H1 (cell line): ENCODE measurements around the gene TRPC1. TPM values are rescaled to one million over a fixed set of nuclear protein-coding genes. Genes with fewer than 3 reads are reported as not detected.
A peak's percentile ranks its signal among the peaks of the same experiment; 100 is the strongest.

ENCODE experiments used
- CTCF ChIA-PET: fragments of 300-600 bp; sonication (Branson Sonifier 250); formaldehyde crosslinking; loops from one replicate; lab custom pipeline; 2021; ENCODE audit not compliant: partially characterized antibody; lab: Charles Lee
- POLR2A ChIA-PET: fragments of 300-600 bp; sonication (Branson Sonifier 250); formaldehyde crosslinking; loops from one replicate; lab custom pipeline; 2021; ENCODE audit warnings: inconsistent platforms; ENCODE audit not compliant: partially characterized antibody; lab: Charles Lee
- DNase-seq, 2 experiments: peaks; one replicate each; pipeline versions ENCODE4 v3.0.0 to v3.0.0-alpha.2; 2010 to 2022; ENCODE audit warnings: low spot score in 2 of 2, low read depth in 1 of 2, mixed read lengths in 1 of 2
- FAIRE-seq: peaks from 2 replicates; lab custom pipeline; 2011; peaks lifted over from hg19 to GRCh38; lab: Jason Lieb, UNC
- H2AFZ ChIP-seq: 2 replicates; pipeline ENCODE4 v1.8.1; 2012; ENCODE audit warnings: low read length, inconsistent platforms
- H2AK5ac ChIP-seq: 2 replicates; pipeline ENCODE4 v1.6.1; 2013; ENCODE audit warnings: low read depth, low read length
- H2BK120ac ChIP-seq: replicated peaks from 2 replicates; pipeline ENCODE3; 2013; ENCODE audit warnings: low read depth, low read length, inconsistent platforms
- H2BK12ac ChIP-seq: 2 replicates; pipeline ENCODE4 v1.6.1; 2013; ENCODE audit warnings: low read depth, low read length
- H2BK15ac ChIP-seq: 2 replicates; pipeline ENCODE4 v1.6.1; 2013; ENCODE audit warnings: low read length
- H2BK20ac ChIP-seq: 2 replicates; pipeline ENCODE4 v1.6.1; 2013; ENCODE audit warnings: low read length
- H2BK5ac ChIP-seq: 2 replicates; pipeline ENCODE4 v1.6.1; 2013; ENCODE audit warnings: low read depth, low read length
- H3K14ac ChIP-seq: 2 replicates; pipeline ENCODE4 v1.6.1; 2013; ENCODE audit warnings: inconsistent platforms; ENCODE audit not compliant: insufficient read length
- H3K18ac ChIP-seq: 2 replicates; pipeline ENCODE4 v1.6.1; 2013; ENCODE audit warnings: low read length; ENCODE audit errors: extremely low read depth
- H3K23ac ChIP-seq: 2 replicates; pipeline ENCODE4 v1.6.1; 2013; ENCODE audit warnings: inconsistent platforms; ENCODE audit not compliant: insufficient read length
- H3K23me2 ChIP-seq: 2 replicates; pipeline ENCODE4 v1.6.1; 2013; ENCODE audit warnings: low read depth, low read length
- H3K27ac ChIP-seq: 2 replicates; pipeline ENCODE4 v1.6.1; 2011; ENCODE audit warnings: low read depth, low read length, inconsistent platforms
- H3K27me3 ChIP-seq, 4 experiments: replicated peaks in 1 of 4; 1 replicate in 1 of 4; 2 replicates in 3 of 4; pipeline versions ENCODE4 v1.6.1 to v1.8.1; 2011 to 2013; ENCODE audit warnings: low read length in 3 of 4, mild to moderate bottlenecking in 3 of 4, inconsistent platforms in 2 of 4, mixed read lengths in 2 of 4, moderate library complexity in 1 of 4; ENCODE audit not compliant: control insufficient read depth in 3 of 4, insufficient read depth in 3 of 4; ENCODE audit errors: extremely low read depth in 1 of 4
- H3K36me3 ChIP-seq, 4 experiments: 2 replicates each; pipeline versions ENCODE4 v1.6.1 to v1.8.1; 2011 to 2013; ENCODE audit warnings: mild to moderate bottlenecking in 4 of 4, low read length in 3 of 4, moderate library complexity in 2 of 4, control low read depth in 1 of 4, inconsistent platforms in 1 of 4; ENCODE audit not compliant: insufficient read depth in 4 of 4, control insufficient read depth in 2 of 4
- H3K4ac ChIP-seq: replicated peaks from 2 replicates; pipeline ENCODE3; 2013; ENCODE audit warnings: low read length, low read depth, mixed read lengths, inconsistent platforms; ENCODE audit not compliant: insufficient read length
- H3K4me1 ChIP-seq, 4 experiments: replicated peaks in 1 of 4; 1 replicate in 1 of 4; 2 replicates in 3 of 4; pipeline versions ENCODE4 v1.6.1 to v1.8.1; 2011 to 2013; ENCODE audit warnings: low read length in 3 of 4, inconsistent platforms in 2 of 4, mixed read lengths in 1 of 4; ENCODE audit not compliant: insufficient read depth in 4 of 4, control insufficient read depth in 3 of 4
- H3K4me2 ChIP-seq, 2 experiments: 2 replicates each; pipeline versions ENCODE4 v1.6.1 to v1.8.1; 2011 to 2013; ENCODE audit warnings: low read depth in 2 of 2, low read length in 2 of 2, control low read depth in 1 of 2, inconsistent platforms in 1 of 2, mild to moderate bottlenecking in 1 of 2; ENCODE audit not compliant: insufficient read depth in 1 of 2
- H3K4me3 ChIP-seq, 4 experiments: fragments of 200-600, 300-600 bp in 1 of 4; sonication (generic), shearing (Covaris generic), sonication (Bioruptor Twin) in 1 of 4; 2 replicates each; pipeline versions ENCODE4 v1.5.1 to v1.8.1; 2011 to 2016; ENCODE audit warnings: low read length in 4 of 4, low read depth in 3 of 4, control low read depth in 2 of 4, inconsistent platforms in 2 of 4, mild to moderate bottlenecking in 2 of 4, mixed read lengths in 1 of 4, moderate library complexity in 1 of 4; ENCODE audit not compliant: insufficient read depth in 2 of 4; ENCODE audit errors: extremely low read depth in 1 of 4
- H3K56ac ChIP-seq: replicated peaks from 2 replicates; pipeline ENCODE3; 2013; ENCODE audit warnings: low read depth, mild to moderate bottlenecking, mixed read lengths, low read length, inconsistent platforms; ENCODE audit not compliant: insufficient read length
- H3K79me1 ChIP-seq: 2 replicates; pipeline ENCODE4 v1.6.1; 2013; ENCODE audit warnings: low read depth, low read length, control low read depth
- H3K79me2 ChIP-seq, 2 experiments: 2 replicates each; pipeline versions ENCODE4 v1.6.1 to v1.8.1; 2012 to 2013; ENCODE audit warnings: low read length in 2 of 2, mild to moderate bottlenecking in 2 of 2, inconsistent platforms in 1 of 2; ENCODE audit not compliant: insufficient read depth in 2 of 2, control insufficient read depth in 1 of 2
- H3K9ac ChIP-seq, 4 experiments: replicated peaks in 1 of 4; 1 replicate in 1 of 4; 2 replicates in 3 of 4; pipeline versions ENCODE4 v1.6.1 to v1.8.1; 2011 to 2013; ENCODE audit warnings: low read depth in 3 of 4, low read length in 3 of 4, control low read depth in 2 of 4, mild to moderate bottlenecking in 2 of 4, moderate library complexity in 2 of 4, inconsistent platforms in 1 of 4; ENCODE audit errors: extremely low read depth in 1 of 4
- H3K9me3 ChIP-seq, 2 experiments: 2 replicates each; pipeline versions ENCODE4 v1.6.1 to v1.8.1; 2012 to 2013; ENCODE audit warnings: mild to moderate bottlenecking in 2 of 2, moderate library complexity in 2 of 2, control low read depth in 1 of 2, inconsistent platforms in 1 of 2, low read depth in 1 of 2, low read length in 1 of 2, mixed read lengths in 1 of 2; ENCODE audit not compliant: insufficient read depth in 2 of 2
- H4K20me1 ChIP-seq, 2 experiments: replicated peaks in 1 of 2; 2 replicates each; pipeline versions ENCODE3 to v1.8.1; 2011 to 2013; ENCODE audit warnings: inconsistent platforms in 2 of 2, low read length in 2 of 2, mild to moderate bottlenecking in 1 of 2; ENCODE audit not compliant: insufficient read depth in 2 of 2, control insufficient read depth in 1 of 2
- H4K5ac ChIP-seq: 2 replicates; pipeline ENCODE4 v1.6.1; 2013; ENCODE audit warnings: low read length, low read depth, mixed read lengths, inconsistent platforms; ENCODE audit not compliant: insufficient read length
- H4K8ac ChIP-seq: 2 replicates; pipeline ENCODE4 v1.8.0; 2013; ENCODE audit warnings: mild to moderate bottlenecking, moderate library complexity, low read length, inconsistent platforms; ENCODE audit not compliant: insufficient read depth; ENCODE audit errors: extremely low read depth
- H4K91ac ChIP-seq: replicated peaks from 2 replicates; pipeline ENCODE3; 2013; ENCODE audit warnings: low read length, mixed read lengths, inconsistent platforms; ENCODE audit not compliant: insufficient read length
- ATF2 ChIP-seq: IDR thresholded peaks from 2 replicates; pipeline ENCODE4 v1.6.1; 2012; ENCODE audit warnings: low read length, inconsistent platforms
- CBX5 ChIP-seq: fragments of 300-800, 300-1000 bp; sonication (generic); IDR thresholded peaks from 2 replicates; pipeline ENCODE4 v1.7.1; 2016; ENCODE audit warnings: antibody characterized with exemption, low read length, low read depth
- CTCF ChIP-seq, 3 experiments: IDR thresholded peaks; 1 replicate in 2 of 3; 2 replicates in 1 of 3; pipeline versions ENCODE4 v1.5.1 to v1.6.1; 2011; ENCODE audit warnings: low read length in 3 of 3, mild to moderate bottlenecking in 3 of 3, inconsistent platforms in 2 of 3, low read depth in 1 of 3, moderate library complexity in 1 of 3; ENCODE audit not compliant: insufficient read depth in 1 of 3; ENCODE audit errors: control extremely low read depth in 1 of 3
- GTF2F1 ChIP-seq: IDR thresholded peaks from 2 replicates; pipeline ENCODE4 v1.6.1; 2012; ENCODE audit warnings: low read depth, low read length, improper control_type of control experiment, borderline replicate concordance
- KDM4A ChIP-seq: IDR thresholded peaks from one replicate; pipeline ENCODE4 v1.7.1; 2012; ENCODE audit warnings: low read depth, mild to moderate bottlenecking, moderate library complexity, low read length, inconsistent platforms; ENCODE audit not compliant: severe bottlenecking
- POU5F1 ChIP-seq: IDR thresholded peaks from 2 replicates; pipeline ENCODE4 v1.6.1; 2011; ENCODE audit warnings: low read depth, mild to moderate bottlenecking, low read length, moderate library complexity
- SIRT6 ChIP-seq: IDR thresholded peaks from one replicate; pipeline ENCODE4 v1.7.1; 2012; ENCODE audit warnings: low read length, inconsistent platforms
- TCF12 ChIP-seq: IDR thresholded peaks from 2 replicates; pipeline ENCODE4 v1.6.1; 2011; ENCODE audit warnings: low read depth, mild to moderate bottlenecking, low read length
- ZNF274 ChIP-seq: IDR thresholded peaks from 2 replicates; pipeline ENCODE4 v1.7.0; 2012; ENCODE audit warnings: low read length, borderline replicate concordance; ENCODE audit errors: extremely low read depth
- WGBS, 2 experiments: shearing (Covaris generic) in 1 of 2; methylation state at CpG; one replicate each; pipeline versions ENCODE4 v1.1.6 to v1.1.7; 2013 to 2015; ENCODE audit warnings: low lambda C conversion rate in 2 of 2, mixed read lengths in 2 of 2, inconsistent platforms in 1 of 2, low coverage in 1 of 2, missing lambda C conversion rate in 1 of 2; ENCODE audit not compliant: insufficient replicate concordance in 2 of 2, insufficient coverage in 1 of 2, insufficient read length in 1 of 2; ENCODE audit errors: extremely low coverage in 1 of 2, missing lambda C conversion rate in 1 of 2; 5-methylcytosine and 5-hydroxymethylcytosine counted together
- polyA plus RNA-seq, 7 experiments: library from polyadenylated mRNA; depleted of rRNA in 3 of 7; stranded (reverse) in 5 of 7; unstranded in 2 of 7; fragments of >200 nt in 5 of 7; fragments of 200-250 nt in 2 of 7; gene quantifications; 1 replicate in 5 of 7; 2 replicates in 1 of 7; 4 replicates in 1 of 7; pipeline versions ENCODE4 v1.2.1 to v1.2.3, GENCODE V29; 2011 to 2013; ENCODE audit warnings: missing spikeins in 2 of 7, mixed read lengths in 2 of 7
- total RNA-seq: library from RNA; stranded (reverse); fragmentation: NEBNext Ultra II Directional; extraction: Animal tissue kit (Norgen Biotek cat#: 25700); gene quantifications from 2 replicates; pipeline ENCODE4 v1.2.1, GENCODE V29; 2021

TRPC1 gene
- total and polyA plus RNA-seq, 2 of the 8 experiments (the other 6 are each of a cell fraction or from before 2014, with no cell fraction given): 22.6 to 23.1 TPM

- Histone ChIP-seq H3K36me3 (no peaks in the 10 kb centered on the region; a peak in 1 of 8 replicates), H4K8ac (no peak overlapping the region), H4K5ac (no peak overlapping the region), H4K20me1 (peaks cover 0 to 1% of the 10 kb centered on the region in 2 experiments), H3K23ac (no peak overlapping the region), H2BK12ac (no peak overlapping the region), H3K23me2 (peaks cover 2% of the 10 kb centered on the region; the same call in 1 of the 2 replicates), H3K27me3 (no peaks in the 10 kb centered on the region; a peak in 1 of 7 replicates), H3K4ac (no peak overlapping the region), H3K9me3 (no peaks in the 10 kb centered on the region), H2AFZ (peak overlapping the region; percentile 53; the same call in 1 of the 2 replicates), H3K9ac (peak overlapping the region; percentile 71 to 95 (median 86)), H4K91ac (no peak overlapping the region), H3K56ac (peak overlapping the region; percentile 66), H3K18ac (no peak overlapping the region), H3K4me3 (peak overlapping the region; percentile 79 to 93 (median 92)), H3K4me2 (peak overlapping the region; percentile 68 to 81), H2BK5ac (no peak overlapping the region), H3K4me1 (0 out of 7 replicates have a peak, but pooled peaks cover 0 to 2% (median 0%) of the 10 kb centered on the region in 4 experiments), H2AK5ac (no peak overlapping the region), H2BK15ac (no peak overlapping the region), H3K14ac (no peak overlapping the region), H3K79me1 (no peaks in the 10 kb centered on the region), H3K79me2 (peaks cover 0 to 31% of the 10 kb centered on the region in 2 experiments; a peak in 2 of 4 replicates), H2BK120ac (no peak overlapping the region), H3K27ac (no peak overlapping the region), H2BK20ac (no peak overlapping the region)
- POLR2A ChIA-PET: interaction anchor here (0.6 to 2.0 kb wide), 5 partner anchors 8 to 147 kb away, joined by 3 to 9 read pairs (median 4); partner anchors contain the start of gene ATR
- 36% methylated on average over 5 of the region's 5 CpGs; no CpG with 5 or more reads in 1 of the 2 experiments for WGBS, 2 experiments
- CTCF ChIA-PET: interaction anchor here (1.2 kb wide), 1 partner anchor 8 kb away, joined by 3 read pairs; no protein-coding TSS in a partner anchor
- DNase-seq (no peak), FAIRE-seq (no peak)
- no peak for TF ChIP-seq KDM4A
- TF ChIP-seq POU5F1: no peak
- TF ChIP-seq CTCF (IDR thresholded peaks at IDR 0.05; ENCODE audit: control extremely low read depth in 1 of 3, insufficient read depth in 1 of 3, low read depth in 1 of 3, low read length in 3 of 3): no peak
- TF ChIP-seq CBX5: no peak
- TF ChIP-seq ZNF274: no peak
- no peak for TF ChIP-seq SIRT6
- TF ChIP-seq TCF12: no peak
- no peak for TF ChIP-seq ATF2
- TF ChIP-seq GTF2F1: no peak
Observed at GRCh38 chr3:142725357-142725739, 1.5 kb downstream of the TRPC1 start.
